ACC112 (cell line): ENCODE measurements around the gene TMEM107.

ENCODE experiments used
- H2AFZ ChIP-seq: fragments of 200-600 bp; sonication (generic); one replicate; pipeline ENCODE4 v1.6.0; 2017; ENCODE audit warnings: antibody characterized with exemption, low read length; ENCODE audit not compliant: unreplicated experiment
- H3K27ac ChIP-seq: fragments of 200-600 bp; sonication (generic); 2 replicates; pipeline ENCODE4 v1.5.1; 2014; ENCODE audit warnings: low read depth, mild to moderate bottlenecking, antibody characterized with exemption, low read length, moderate library complexity
- H3K27me3 ChIP-seq: fragments of 200-600 bp; sonication (generic); 2 replicates; pipeline ENCODE4 v1.6.1; 2014; ENCODE audit warnings: mild to moderate bottlenecking, antibody characterized with exemption, low read length, moderate library complexity, mixed read lengths; ENCODE audit not compliant: insufficient read depth
- H3K36me3 ChIP-seq: fragments of 200-600 bp; sonication (generic); 2 replicates; pipeline ENCODE4 v1.6.1; 2016; ENCODE audit warnings: mild to moderate bottlenecking, antibody characterized with exemption, low read length, moderate library complexity, mixed read lengths; ENCODE audit not compliant: insufficient read depth
- H3K4me1 ChIP-seq: fragments of 200-600 bp; sonication (generic); one replicate; pipeline ENCODE4 v1.6.1; 2016; ENCODE audit warnings: low read length, mixed read lengths; ENCODE audit not compliant: insufficient read depth, unreplicated experiment, control insufficient read depth
- H3K4me3 ChIP-seq: fragments of 200-600 bp; sonication (generic); 2 replicates; pipeline ENCODE4 v1.5.1; 2014; ENCODE audit warnings: mild to moderate bottlenecking, low read depth, low read length
- H3K79me2 ChIP-seq: fragments of 200-600 bp; sonication (generic); one replicate; pipeline ENCODE4 v1.6.0; 2016; ENCODE audit warnings: low read length; ENCODE audit not compliant: control insufficient read depth, unreplicated experiment, insufficient read depth

Gene TMEM107

DNA sequence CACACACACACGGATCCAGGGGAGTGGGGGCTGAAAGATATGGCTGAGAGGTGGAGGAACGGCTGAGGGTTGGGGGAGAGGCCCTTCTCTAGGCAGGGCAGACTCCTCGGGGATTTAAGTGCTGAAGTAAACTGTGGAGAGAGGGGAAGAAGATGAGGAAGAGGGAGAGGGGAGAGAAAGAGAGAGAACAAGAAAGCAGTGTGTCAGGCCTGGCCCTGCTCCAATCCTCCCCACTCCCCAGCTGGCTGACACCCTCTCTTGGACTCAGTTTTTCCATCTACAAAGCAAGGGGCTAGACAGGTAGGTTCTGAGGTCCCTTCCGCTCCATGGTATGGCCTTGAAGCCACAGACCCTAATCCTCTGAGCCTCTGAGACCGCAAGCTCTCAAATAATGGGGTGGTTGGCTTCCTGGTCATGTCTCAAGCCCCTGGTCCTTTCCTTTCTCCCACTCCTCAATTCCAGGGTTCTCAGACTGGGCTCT is 15.4 kb downstream of the TMEM107 start:
- Histone ChIP-seq H3K79me2 (peaks cover 26% of the 10 kb centered on the region), H3K27me3 (no peaks in the 10 kb centered on the region), H3K4me1 (peaks cover 34% of the 10 kb centered on the region), H2AFZ (no peak overlapping the region), H3K27ac (peak overlapping the region; percentile 89; the same call in 1 of the 2 replicates), H3K4me3 (peak overlapping the region; percentile 97; the same call in 1 of the 2 replicates), H3K36me3 (no peaks in the 10 kb centered on the region)

DNA sequence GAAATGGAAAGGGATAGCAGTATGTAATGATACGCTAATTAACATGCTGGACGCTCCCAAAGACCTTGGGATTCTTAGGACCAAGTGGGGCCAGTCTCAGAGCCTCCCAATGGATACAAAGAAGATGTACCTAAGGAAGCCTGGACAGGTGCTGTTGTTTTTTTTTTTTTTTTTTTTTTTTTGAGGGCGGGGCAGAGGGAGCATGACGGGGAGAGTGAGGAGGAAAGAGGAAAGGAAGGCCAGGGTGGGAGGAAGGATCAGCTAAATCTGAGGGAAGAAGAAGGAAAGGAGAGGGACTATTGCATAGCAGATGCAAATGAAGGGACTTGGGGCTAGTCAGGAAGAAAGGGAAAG is 16.0 kb downstream of the TMEM107 start:
- Histone ChIP-seq H3K36me3 (no peaks in the 10 kb centered on the region), H3K27me3 (no peaks in the 10 kb centered on the region), H2AFZ (no peak overlapping the region), H3K79me2 (peaks cover 32% of the 10 kb centered on the region), H3K27ac (no peak overlapping the region), H3K4me1 (peaks cover 34% of the 10 kb centered on the region), H3K4me3 (no peak overlapping the region)

DNA sequence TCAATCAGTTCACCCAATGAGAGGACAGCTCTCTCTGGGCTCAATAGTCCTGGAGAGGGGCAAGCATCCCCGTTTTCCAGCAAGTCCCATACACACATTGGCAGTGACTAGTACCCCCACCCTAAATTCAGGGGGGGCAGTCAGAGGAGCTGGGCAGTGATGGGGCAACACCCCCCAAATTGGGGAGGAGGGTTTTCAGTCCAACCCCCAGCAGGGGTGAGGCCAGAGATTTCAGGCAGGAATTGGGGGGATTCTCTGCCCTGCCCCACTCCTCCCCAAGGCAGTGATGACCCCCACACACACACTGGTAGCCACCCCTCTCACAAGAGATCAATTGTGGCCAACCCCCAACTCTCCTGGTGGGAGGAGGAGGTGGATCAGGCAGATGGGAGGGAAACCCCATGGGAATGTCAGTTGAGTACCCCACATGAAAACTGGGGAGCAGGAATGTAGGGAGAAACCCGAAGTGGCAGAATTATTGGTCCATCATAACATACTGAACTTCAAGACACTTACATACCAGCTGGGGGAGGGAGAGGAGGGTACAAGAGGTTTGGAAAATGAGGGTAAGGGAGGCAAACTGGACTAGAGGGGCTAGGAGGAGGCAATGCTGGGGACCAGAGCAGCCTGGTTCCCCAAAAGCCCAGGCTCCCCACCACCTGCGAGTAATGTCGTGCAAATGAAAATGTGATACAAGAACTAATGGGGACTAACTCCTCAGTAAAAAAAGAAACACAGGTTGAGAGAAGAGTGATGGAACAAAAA is 16.5 kb downstream of the TMEM107 start:
- Histone ChIP-seq H3K27ac (no peak overlapping the region), H3K4me3 (no peak overlapping the region), H3K4me1 (peaks cover 32% of the 10 kb centered on the region), H3K27me3 (no peaks in the 10 kb centered on the region), H3K36me3 (no peaks in the 10 kb centered on the region), H2AFZ (no peak overlapping the region), H3K79me2 (peaks cover 38% of the 10 kb centered on the region)

DNA sequence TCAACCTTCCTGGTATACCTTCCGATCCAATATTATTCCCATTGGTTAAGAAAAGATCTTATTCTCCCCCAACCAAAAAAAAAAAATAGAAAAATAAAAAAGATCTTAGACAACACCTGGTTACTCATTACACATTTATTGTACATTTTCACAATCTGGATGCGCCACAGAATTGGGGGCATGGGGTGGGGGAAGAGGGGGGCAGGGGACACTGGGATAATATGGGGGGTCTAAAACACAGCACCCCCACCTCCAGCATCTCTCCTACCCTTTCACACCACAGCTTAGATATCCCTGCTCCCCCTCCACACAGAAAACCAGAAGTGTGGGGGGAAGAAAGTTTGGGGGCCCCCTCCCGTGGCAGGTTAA is 17.2 kb downstream of the TMEM107 start:
- Histone ChIP-seq H3K79me2 (peaks cover 40% of the 10 kb centered on the region), H3K4me1 (peaks cover 27% of the 10 kb centered on the region), H2AFZ (no peak overlapping the region), H3K27ac (no peak overlapping the region), H3K4me3 (no peak overlapping the region), H3K27me3 (no peaks in the 10 kb centered on the region), H3K36me3 (no peaks in the 10 kb centered on the region)

DNA sequence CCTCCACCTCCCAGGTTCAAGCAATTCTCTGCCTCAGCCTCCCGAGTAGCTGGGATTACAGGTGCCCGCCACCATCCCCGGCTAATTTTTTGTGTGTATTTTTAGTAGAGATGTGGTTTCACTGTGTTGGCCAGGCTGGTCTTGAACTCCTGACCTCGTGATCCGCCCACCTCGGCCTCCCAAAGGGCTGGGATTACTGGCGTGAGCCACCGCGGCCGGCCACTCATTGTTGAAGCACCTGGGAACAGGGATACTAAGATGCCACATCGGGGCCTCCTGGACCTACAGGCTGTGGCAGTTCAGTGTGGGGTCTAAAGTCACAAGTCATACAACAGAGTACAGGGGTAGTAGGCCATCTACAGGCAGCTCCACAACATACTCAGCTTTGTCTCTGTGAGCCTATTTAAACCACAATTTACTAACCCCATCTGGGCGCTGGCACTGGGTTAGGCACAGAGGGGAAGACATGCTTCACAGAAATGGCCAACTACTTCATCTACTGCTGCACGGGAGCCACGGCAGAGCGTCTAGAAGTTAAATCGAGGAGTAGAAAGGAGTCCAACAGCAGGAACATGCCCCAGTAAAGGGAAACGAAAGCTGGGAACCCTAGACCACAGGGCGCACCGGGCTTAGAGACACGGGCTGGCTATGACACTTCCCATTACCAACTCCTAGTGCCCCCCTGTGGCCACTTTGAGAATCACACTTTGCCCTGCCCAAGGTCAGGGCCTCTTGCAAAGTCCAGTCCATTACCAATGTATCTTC is 17.7 kb downstream of the TMEM107 start:
- Histone ChIP-seq H3K4me3 (peak overlapping the region; percentile 28; the same call in 1 of the 2 replicates), H3K27ac (peak overlapping the region; percentile 92), H3K36me3 (no peaks in the 10 kb centered on the region), H2AFZ (no peak overlapping the region), H3K4me1 (peaks cover 26% of the 10 kb centered on the region), H3K79me2 (peaks cover 40% of the 10 kb centered on the region), H3K27me3 (no peaks in the 10 kb centered on the region)

DNA sequence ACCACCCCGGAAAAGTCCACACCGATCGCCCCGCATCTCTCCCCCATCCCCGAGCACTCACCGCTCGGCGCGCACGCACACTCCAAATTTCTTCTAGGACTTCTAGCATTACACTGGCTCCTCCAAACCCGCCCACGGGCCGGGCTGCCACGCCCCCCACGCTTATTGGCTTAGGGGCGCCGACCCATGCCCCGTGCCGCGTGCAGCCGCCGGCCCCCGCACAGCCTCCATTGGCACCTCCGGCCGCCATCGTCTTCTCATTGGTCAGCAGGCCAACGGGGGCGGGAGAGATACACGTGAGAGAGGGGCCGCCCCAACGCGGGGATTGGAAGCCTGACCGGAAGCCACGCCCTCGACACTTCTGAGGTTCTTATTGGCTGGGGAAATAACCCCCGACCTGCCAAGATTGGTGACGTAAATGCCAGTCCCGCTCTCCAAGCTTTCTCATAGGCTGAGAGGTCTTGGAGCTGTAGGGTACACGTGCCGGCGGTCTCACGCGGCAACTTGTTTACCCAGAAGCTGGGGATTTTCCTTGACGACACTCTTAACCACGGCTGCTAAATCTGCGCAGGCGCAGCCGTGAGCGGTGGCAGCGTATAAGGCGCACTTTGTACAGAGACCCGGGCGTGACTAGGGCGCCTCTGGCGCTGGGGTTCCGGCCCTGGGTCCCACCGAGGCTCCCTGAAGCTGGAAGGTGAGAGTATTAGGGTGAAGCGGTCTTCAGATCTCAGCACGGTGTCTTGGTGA is 19.8 kb downstream of the TMEM107 start:
- H3K27me3 ChIP-seq = no peaks in the 10 kb centered on the region
- H3K4me1 ChIP-seq = peaks cover 26% of the 10 kb centered on the region
- peaks cover 2% of the 10 kb centered on the region; the same call in 1 of the 2 replicates for H3K36me3 ChIP-seq
- H3K79me2 ChIP-seq = peaks cover 44% of the 10 kb centered on the region
- no peak overlapping the region for H2AFZ ChIP-seq
- peak overlapping the region; percentile 99 for H3K4me3 ChIP-seq
- peak overlapping the region; percentile 99 for H3K27ac ChIP-seq

DNA sequence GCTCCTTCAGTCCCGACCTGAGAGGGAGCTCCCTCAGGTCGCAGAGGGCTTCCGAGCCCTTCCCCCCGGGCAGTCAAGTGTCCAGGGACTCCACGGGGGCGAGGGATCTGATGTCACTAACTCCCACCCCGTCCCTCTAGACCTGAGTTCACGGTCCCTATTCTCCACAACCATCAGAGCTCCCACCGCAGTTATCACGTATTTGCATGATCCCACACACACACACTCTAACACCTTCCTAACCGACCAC is 20.3 kb downstream of the TMEM107 start:
- Histone ChIP-seq H3K36me3 (peaks cover 3% of the 10 kb centered on the region; the same call in 1 of the 2 replicates), H3K4me3 (peak overlapping the region; percentile 99), H2AFZ (no peak overlapping the region), H3K27ac (peak overlapping the region; percentile 99), H3K4me1 (peaks cover 23% of the 10 kb centered on the region), H3K27me3 (no peaks in the 10 kb centered on the region), H3K79me2 (peaks cover 44% of the 10 kb centered on the region)

DNA sequence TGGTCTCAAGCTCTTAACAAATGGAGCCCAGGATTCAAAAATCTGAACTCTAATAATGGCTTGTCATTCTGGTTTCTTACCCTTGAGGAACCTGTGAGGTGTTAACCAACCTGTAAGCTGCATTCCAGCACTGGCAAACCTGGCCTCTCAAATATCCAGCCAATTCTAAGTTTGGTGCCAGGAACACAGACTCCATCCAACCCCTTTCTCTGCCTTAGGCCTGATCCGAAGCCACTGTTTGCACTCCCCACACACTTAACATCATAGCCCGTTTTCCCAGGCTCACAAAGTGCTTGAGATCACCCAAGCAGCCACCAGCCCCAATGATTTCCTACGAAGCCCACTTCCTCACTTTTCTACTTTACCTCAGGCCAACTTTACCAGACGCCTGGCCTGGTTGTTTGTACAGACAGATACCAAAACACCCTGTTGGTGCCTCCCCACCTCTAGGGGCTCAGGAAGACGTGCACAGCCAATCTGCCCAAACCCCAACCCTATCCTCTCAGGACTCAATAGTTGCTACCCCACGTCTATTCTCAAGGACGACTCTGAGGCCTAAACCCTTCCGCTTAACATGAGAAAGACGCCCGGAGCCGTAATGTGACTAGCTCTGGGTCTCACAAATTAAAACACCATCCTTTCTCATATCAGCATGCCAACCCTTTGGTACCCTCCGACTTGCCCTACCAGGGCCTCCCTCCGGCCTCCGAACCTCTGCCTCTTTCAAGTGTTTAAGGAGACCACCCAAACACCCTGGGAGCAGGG is 20.8 kb downstream of the TMEM107 start:
- peak overlapping the region; percentile 99 for H3K27ac ChIP-seq
- peaks cover 47% of the 10 kb centered on the region for H3K79me2 ChIP-seq
- H3K27me3 ChIP-seq = no peaks in the 10 kb centered on the region
- peaks cover 8% of the 10 kb centered on the region; the same call in 1 of the 2 replicates for H3K36me3 ChIP-seq
- H3K4me3 ChIP-seq = peak overlapping the region; percentile 99
- H2AFZ ChIP-seq = no peak overlapping the region
- H3K4me1 ChIP-seq = peaks cover 26% of the 10 kb centered on the region

DNA sequence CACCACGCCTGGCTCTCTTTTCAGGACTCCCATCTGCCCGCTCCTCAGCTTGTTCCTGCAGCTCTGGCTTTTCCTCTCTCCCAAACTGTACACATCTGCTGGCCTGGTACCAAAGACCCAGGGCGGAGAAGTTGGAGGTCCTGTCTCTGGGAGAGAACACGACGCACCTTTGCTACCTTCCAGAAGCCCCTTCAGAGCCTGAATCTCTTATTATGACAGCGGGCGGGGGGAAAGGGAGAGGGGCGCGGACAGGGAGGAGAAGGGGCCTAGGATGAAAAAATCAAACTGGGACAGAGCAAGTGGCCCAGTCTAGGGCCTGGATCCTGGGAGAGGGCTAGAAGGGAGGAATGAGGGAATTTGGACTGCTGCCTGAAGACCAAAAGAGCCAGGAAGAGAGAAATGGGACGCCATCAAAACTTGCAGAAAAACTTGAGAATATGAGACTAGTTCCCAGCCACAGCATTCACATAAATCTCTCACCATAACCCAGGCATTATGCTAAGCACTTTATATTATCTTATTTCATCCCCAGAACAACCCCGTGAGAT is 21.5 kb downstream of the TMEM107 start:
- Histone ChIP-seq H2AFZ (no peak overlapping the region), H3K27ac (peak overlapping the region; percentile 99), H3K4me3 (peak overlapping the region; percentile 99), H3K79me2 (peaks cover 54% of the 10 kb centered on the region), H3K36me3 (peaks cover 14% of the 10 kb centered on the region; the same call in 1 of the 2 replicates), H3K4me1 (peaks cover 27% of the 10 kb centered on the region), H3K27me3 (no peaks in the 10 kb centered on the region)
